Spleen (tissue), 11 donors: ENCODE measurements around the gene GRID2. TPM values are rescaled to one million over a fixed set of nuclear protein-coding genes. Genes with fewer than 3 reads are reported as not detected.
"Not testable (repeated sequence)": the region's sequence is repeated elsewhere in the genome, so short reads cannot be mapped to it uniquely, and the experiment has no call there.

Experiments used
- DNase-seq: peaks from one replicate; pipeline ENCODE4 v3.0.0-alpha.2; 2020
- H3K27ac ChIP-seq, 8 donors: fragments of 200-600 bp; sonication (generic) in 7 of 8; 1 replicate in 4 of 8; 2 replicates in 4 of 8; pipeline versions ENCODE4 v1.5.0 to v1.8.0; 2016 to 2021; ENCODE audit warnings: inconsistent platforms in 4 of 8, mild to moderate bottlenecking in 4 of 8, moderate library complexity in 1 of 8
- H3K27me3 ChIP-seq, 7 donors: fragments of 200-600 bp; sonication (generic) in 6 of 7; replicated peaks in 1 of 7; 1 replicate in 4 of 7; 2 replicates in 3 of 7; pipeline versions ENCODE4 v1.5.0 to v1.8.0; 2016 to 2021; ENCODE audit warnings: inconsistent platforms in 3 of 7, mild to moderate bottlenecking in 1 of 7
- H3K36me3 ChIP-seq, 6 donors: fragments of 200-600 bp; sonication (generic) in 5 of 6; 1 replicate in 4 of 6; 2 replicates in 2 of 6; pipeline versions ENCODE4 v1.5.0 to v1.8.0; 2016 to 2021; ENCODE audit warnings: inconsistent platforms in 2 of 6
- H3K4me1 ChIP-seq, 6 donors: fragments of 200-600 bp; sonication (generic) in 5 of 6; 1 replicate in 3 of 6; 2 replicates in 3 of 6; pipeline versions ENCODE4 v1.5.0 to v1.8.0; 2016 to 2021; ENCODE audit warnings: inconsistent platforms in 3 of 6
- H3K4me3 ChIP-seq, 8 donors: fragments of 200-600 bp; sonication (generic) in 7 of 8; 1 replicate in 4 of 8; 2 replicates in 4 of 8; pipeline versions ENCODE4 v1.5.0 to v1.8.0; 2016 to 2021; ENCODE audit warnings: inconsistent platforms in 4 of 8, mild to moderate bottlenecking in 4 of 8, moderate library complexity in 2 of 8
- H3K9me3 ChIP-seq, 8 donors: fragments of 200-600 bp; sonication (generic) in 7 of 8; 1 replicate in 4 of 8; 2 replicates in 4 of 8; pipeline versions ENCODE4 v1.5.0 to v1.8.0; 2016 to 2021; ENCODE audit warnings: inconsistent platforms in 4 of 8
- POLR2A ChIP-seq, 3 donors: fragments of 450-650 bp; IDR thresholded peaks; one replicate each; pipeline ENCODE4 v1.5.1; 2017; ENCODE audit warnings: antibody characterized with exemption in 3 of 3, mild to moderate bottlenecking in 1 of 3
- POLR2AphosphoS5 ChIP-seq, 3 donors: sonication (generic); formaldehyde crosslinking; IDR thresholded peaks; one replicate each; pipeline ENCODE4 v1.5.1; 2017; ENCODE audit warnings: antibody characterized with exemption in 3 of 3
- WGBS, 5 donors: extraction: QIAGEN DNeasy Blood & Tissue Kit in 3 of 5; methylation state at CpG; one replicate each; pipeline versions ENCODE4 v1.1.5 to v1.1.7; 2013 to 2018; 5-methylcytosine and 5-hydroxymethylcytosine counted together
- intact Hi-C: fragments of 100-400 bp; cut with DNase I; formaldehyde crosslinking; loops from one replicate; pipeline ENCODE4 v1.15.0; 2023; ENCODE audit warnings: low total_unique reads
- polyA plus RNA-seq, 3 donors: library from polyadenylated mRNA; stranded (reverse); fragments of 200-250 nt; gene quantifications; one replicate each; pipeline ENCODE4 v1.2.1, GENCODE V29; 2013
- total RNA-seq, 7 donors: library from RNA; depleted of rRNA in 3 of 7; stranded (reverse); fragments of >200 nt in 3 of 7; fragmentation: NEBNext Ultra II Directional in 4 of 7; extraction: Animal tissue kit (Norgen Biotek cat#: 25700) in 4 of 7; gene quantifications; one replicate each; pipeline versions ENCODE4 v1.1.0 to v1.2.1, GENCODE V29; 2016 to 2021
- TF ChIP-seq, protein P1 (sequence below), 11 experiments: fragments of 200-600 bp in 7 of 11; fragments of 450-650 bp in 4 of 11; sonication (generic) in 4 of 11; IDR thresholded peaks in 8 of 11; conservative IDR thresholded peaks in 3 of 11; 1 replicate in 7 of 11; 2 replicates in 4 of 11; pipeline versions ENCODE4 v1.4.0 to v1.8.0; 2016 to 2021; ENCODE audit warnings: antibody characterized with exemption in 11 of 11, inconsistent platforms in 4 of 11, mild to moderate bottlenecking in 1 of 11
- donor health status: healthy with polysubstance abuse.
- donor health status: DM: no; HTN: no; CAD: no; lungs with moderate emphysema.
- donor health status: DM: no; HTN: no; CAD: no.
- donor health status: Bipolar disorder and iron deficiency.
- donor health status: healthy.
- donor health status: DM: no; HTN: no; CAD: no.
- donor health status: DM: yes; HTN: yes; CAD: no.

The GRID2 gene
- total and polyA plus RNA-seq, 10 donors, result 0.03 to 0.92 (median 0.22) TPM; not detected in 4

GRCh38 chr4:92447255-92447905 is 143.6 kb downstream of the GRID2 start:
- H3K9me3 ChIP-seq, result no peaks in the 10 kb centered on the region
- no peak overlapping the region for H3K4me3 ChIP-seq
- TF ChIP-seq, protein P1, sequence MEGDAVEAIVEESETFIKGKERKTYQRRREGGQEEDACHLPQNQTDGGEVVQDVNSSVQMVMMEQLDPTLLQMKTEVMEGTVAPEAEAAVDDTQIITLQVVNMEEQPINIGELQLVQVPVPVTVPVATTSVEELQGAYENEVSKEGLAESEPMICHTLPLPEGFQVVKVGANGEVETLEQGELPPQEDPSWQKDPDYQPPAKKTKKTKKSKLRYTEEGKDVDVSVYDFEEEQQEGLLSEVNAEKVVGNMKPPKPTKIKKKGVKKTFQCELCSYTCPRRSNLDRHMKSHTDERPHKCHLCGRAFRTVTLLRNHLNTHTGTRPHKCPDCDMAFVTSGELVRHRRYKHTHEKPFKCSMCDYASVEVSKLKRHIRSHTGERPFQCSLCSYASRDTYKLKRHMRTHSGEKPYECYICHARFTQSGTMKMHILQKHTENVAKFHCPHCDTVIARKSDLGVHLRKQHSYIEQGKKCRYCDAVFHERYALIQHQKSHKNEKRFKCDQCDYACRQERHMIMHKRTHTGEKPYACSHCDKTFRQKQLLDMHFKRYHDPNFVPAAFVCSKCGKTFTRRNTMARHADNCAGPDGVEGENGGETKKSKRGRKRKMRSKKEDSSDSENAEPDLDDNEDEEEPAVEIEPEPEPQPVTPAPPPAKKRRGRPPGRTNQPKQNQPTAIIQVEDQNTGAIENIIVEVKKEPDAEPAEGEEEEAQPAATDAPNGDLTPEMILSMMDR (IDR thresholded peaks at IDR 0.05 in 8 of 11, conservative IDR thresholded peaks at IDR 0.05 in 3 of 11), result no peak
- TF ChIP-seq POLR2AphosphoS5 (IDR thresholded peaks at IDR 0.05) (no peak), POLR2A (IDR thresholded peaks at IDR 0.05) (no peak)
- intact Hi-C loops, result no loop called here
- no peaks in the 10 kb centered on the region for H3K27me3 ChIP-seq
- WGBS, 5 donors, result 55 to 71% (median 61%) methylated on average over 1 of the region's 1 CpG
- H3K36me3 ChIP-seq, result no peaks in the 10 kb centered on the region
- DNase-seq, result no peak
- H3K27ac ChIP-seq, result no peak overlapping the region
- no peaks in the 10 kb centered on the region for H3K4me1 ChIP-seq

DNA sequence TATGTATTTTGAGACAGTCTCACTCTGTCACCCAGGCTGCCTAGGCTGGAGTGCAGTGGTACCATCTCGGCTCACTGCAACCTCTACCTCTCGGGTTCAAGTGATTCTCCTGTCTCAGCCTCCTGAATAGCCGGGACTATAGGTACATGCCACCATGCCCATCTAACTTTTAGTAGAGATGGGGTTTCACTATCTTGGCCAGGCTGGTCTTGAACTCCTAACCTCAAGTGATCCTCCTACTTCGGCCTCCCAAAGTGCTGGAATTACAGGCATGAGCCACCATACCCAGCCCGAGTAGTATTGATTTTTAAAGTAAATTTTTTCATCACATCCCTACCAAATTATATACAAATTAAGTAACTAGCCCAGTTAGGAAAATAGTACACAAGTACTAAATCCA is 144.4 kb downstream of the GRID2 start:
- H3K4me3 ChIP-seq, H3K27ac ChIP-seq, intact Hi-C loops, H3K4me1 ChIP-seq, DNase-seq, H3K27me3 ChIP-seq, H3K9me3 ChIP-seq, H3K36me3 ChIP-seq: not testable (repeated sequence)
- 82 to 97% (median 87%) methylated on average over 5 of the region's 5 CpGs for WGBS, 5 donors

- intact Hi-C loops, result no loop called here
- TF ChIP-seq, protein P1 (IDR thresholded peaks at IDR 0.05 in 8 of 11, conservative IDR thresholded peaks at IDR 0.05 in 3 of 11), result no peak
- TF ChIP-seq POLR2A (IDR thresholded peaks at IDR 0.05) (no peak), POLR2AphosphoS5 (IDR thresholded peaks at IDR 0.05) (no peak)
Measured at GRCh38 chr4:92450694-92451093, 146.9 kb downstream of the GRID2 start.

GRCh38 chr4:92451782-92452181 is 148.0 kb downstream of the GRID2 start:
- TF ChIP-seq POLR2AphosphoS5 (IDR thresholded peaks at IDR 0.05) (no peak), POLR2A (IDR thresholded peaks at IDR 0.05) (no peak)
- TF ChIP-seq, protein P1 (IDR thresholded peaks at IDR 0.05 in 8 of 11, conservative IDR thresholded peaks at IDR 0.05 in 3 of 11), result no peak
- intact Hi-C loops, result no loop called here
- Histone ChIP-seq H3K27ac (no peak overlapping the region), H3K36me3 (no peaks in the 10 kb centered on the region), H3K4me3 (no peak overlapping the region), H3K4me1 (no peaks in the 10 kb centered on the region), H3K27me3 (no peaks in the 10 kb centered on the region), H3K9me3 (no peaks in the 10 kb centered on the region)
- DNase-seq, result no peak

More at GRCh38 chr4:92450694-92451093, 146.9 kb downstream of the GRID2 start:
- Histone ChIP-seq H3K27me3 (no peaks in the 10 kb centered on the region), H3K4me1 (no peaks in the 10 kb centered on the region), H3K9me3 (no peaks in the 10 kb centered on the region), H3K27ac (no peak overlapping the region), H3K4me3 (no peak overlapping the region), H3K36me3 (no peaks in the 10 kb centered on the region)
- no peak for DNase-seq

DNA sequence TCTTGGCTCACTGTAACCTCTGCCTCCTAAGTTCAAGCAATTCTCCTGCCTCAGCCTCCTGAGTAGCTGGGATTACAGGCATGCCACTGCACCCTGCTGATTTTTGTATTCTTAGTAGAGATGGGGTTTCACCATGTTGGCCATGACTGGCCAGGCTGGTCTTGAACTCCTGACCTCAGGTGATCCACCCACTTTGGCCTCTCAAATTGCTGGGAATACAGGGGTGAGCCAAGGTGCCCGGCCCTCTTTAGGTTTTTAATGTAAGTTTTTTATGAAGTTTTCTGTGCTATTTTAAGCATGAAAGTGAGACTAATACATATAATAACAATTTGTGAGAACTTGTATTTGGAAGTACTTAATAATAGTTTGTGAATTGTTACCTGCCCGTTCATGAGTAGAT is 148.6 kb downstream of the GRID2 start:
- not testable (repeated sequence) for H3K4me1 ChIP-seq

More for the DNA sequence above, 148.6 kb downstream of the GRID2 start:
- H3K4me3 ChIP-seq, H3K27me3 ChIP-seq, H3K9me3 ChIP-seq, H3K27ac ChIP-seq, H3K36me3 ChIP-seq, DNase-seq, intact Hi-C loops: not testable (repeated sequence)
- 81 to 96% (median 88%) methylated on average over 2 of the region's 2 CpGs for WGBS, 5 donors
